CD1c-positive myeloid dendritic cell (primary cell): Measurements from ENCODE around the gene FGD6.

Source experiments
- DNase-seq: peaks from one replicate; pipeline ENCODE4 v3.0.0-alpha.2; 2016; ENCODE audit errors: extremely low spot score

FGD6 gene

GRCh38 chr12:95085612-95086011 is 131.7 kb downstream of the FGD6 start:
- no peak for DNase-seq

GRCh38 chr12:95083938-95084337 is 133.3 kb downstream of the FGD6 start:
- DNase-seq, result no peak

- DNase-seq, result no peak
These were observed 133.8 kb downstream of the FGD6 start for GRCh38 chr12:95083471-95083870.

- no peak for DNase-seq
These were observed 139.9 kb downstream of the FGD6 start for GRCh38 chr12:95077341-95077740.

- no peak for DNase-seq
These were observed 142.5 kb downstream of the FGD6 start for GRCh38 chr12:95074766-95075165.

- DNase-seq, result no peak
These were observed 143.4 kb downstream of the FGD6 start for GRCh38 chr12:95073698-95074520.

- peak; percentile 92 for DNase-seq
These were observed 144.2 kb downstream of the FGD6 start, which contains the start of gene NR2C1 for GRCh38 chr12:95072900-95073697. TSS of gene NR2C1 (minus strand) at chr12:95073618. CDS start at chr12:95067384, 6,234 bp downstream.

- DNase-seq, result no peak
These were observed 146.9 kb downstream of the FGD6 start for GRCh38 chr12:95070378-95070777.

GRCh38 chr12:95066091-95066855 is 151.0 kb downstream of the FGD6 start:
- DNase-seq, result no peak

GRCh38 chr12:95060951-95061350 is 156.3 kb downstream of the FGD6 start:
- DNase-seq, result no peak

- DNase-seq, result no peak
These were observed 157.3 kb downstream of the FGD6 start for GRCh38 chr12:95059984-95060383.

- no peak for DNase-seq
These were observed 159.8 kb downstream of the FGD6 start for GRCh38 chr12:95057424-95057823.

- no peak for DNase-seq
These were observed 162.2 kb downstream of the FGD6 start for GRCh38 chr12:95055057-95055456.

- no peak for DNase-seq
These were observed 163.1 kb downstream of the FGD6 start for GRCh38 chr12:95054206-95054605.

- no peak for DNase-seq
These were observed 166.0 kb downstream of the FGD6 start for GRCh38 chr12:95051241-95051640.

GRCh38 chr12:95037906-95038305 is 179.4 kb downstream of the FGD6 start:
- DNase-seq, result no peak

- DNase-seq, result no peak
These were observed 182.5 kb downstream of the FGD6 start for GRCh38 chr12:95034750-95035149.
